Central memory CD8-positive, alpha-beta T cell (primary cell): Measurements from ENCODE around the gene TEX11.

Experiments
- ATAC-seq: fragments of 150-1000 bp; cut with Tn5 transposase; replicated peaks from 2 replicates; pipeline ENCODE4 v1.10.0; 2022; ENCODE audit warnings: mild to moderate bottlenecking, moderate FRiP score, moderate number of reproducible peaks; ENCODE audit not compliant: poor library complexity, severe bottlenecking; ENCODE audit errors: extremely low read depth
- DNase-seq, 2 donors: peaks; one replicate each; pipeline ENCODE4 v3.0.0; 2021; ENCODE audit warnings: low spot score in 2 of 2
- H3K27ac Mint-ChIP-seq: one replicate; pipeline ENCODE4 v1.8.0; 2022; ENCODE audit warnings: low read depth, mild to moderate bottlenecking, moderate library complexity, mixed read lengths
- H3K27me3 Mint-ChIP-seq: one replicate; pipeline ENCODE4 v1.8.0; 2022; ENCODE audit warnings: mixed read lengths
- H3K36me3 Mint-ChIP-seq: one replicate; pipeline ENCODE4 v1.8.0; 2022; ENCODE audit warnings: mild to moderate bottlenecking, moderate library complexity, mixed read lengths; ENCODE audit not compliant: insufficient read depth
- H3K4me1 Mint-ChIP-seq: one replicate; pipeline ENCODE4 v1.8.0; 2022; ENCODE audit warnings: mixed read lengths
- H3K4me3 Mint-ChIP-seq: one replicate; pipeline ENCODE4 v1.8.0; 2022; ENCODE audit warnings: mild to moderate bottlenecking, moderate library complexity, mixed read lengths
- H3K9me3 Mint-ChIP-seq: one replicate; pipeline ENCODE4 v1.8.0; 2022; ENCODE audit warnings: mixed read lengths

Gene TEX11

DNA sequence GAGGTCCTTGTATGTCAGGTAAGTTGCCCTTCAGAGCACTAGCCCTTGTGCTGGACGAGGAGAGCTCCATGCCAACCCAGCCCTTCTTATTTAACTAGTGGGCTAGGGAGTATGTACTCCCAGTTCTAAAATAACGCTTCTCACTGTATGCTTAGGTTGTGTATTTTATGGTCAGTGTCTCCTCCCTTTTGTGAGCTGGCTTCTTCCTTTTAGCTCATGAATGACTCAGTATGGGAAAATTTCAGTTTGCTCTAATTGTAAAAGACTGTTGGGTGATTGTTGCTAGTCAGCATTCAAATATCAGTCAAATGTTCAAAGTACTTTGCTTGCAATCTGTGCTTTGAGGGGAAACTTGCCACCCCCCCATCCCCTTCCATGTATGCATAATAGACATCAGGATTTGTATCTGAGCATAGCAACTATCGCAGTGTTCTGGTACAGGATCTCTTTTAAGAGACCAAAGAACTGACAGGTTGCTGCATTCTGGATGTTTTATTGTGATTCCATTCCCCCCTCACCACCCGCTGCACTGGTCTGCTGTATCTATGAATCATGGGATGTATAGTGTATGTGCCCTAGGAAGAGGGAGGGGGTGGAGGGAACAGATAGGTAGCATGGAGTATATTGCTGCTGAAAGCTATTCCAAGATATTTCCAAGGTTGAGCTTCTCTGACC lies 429.1 kb downstream of the TEX11 start:
- H3K9me3 Mint-ChIP-seq: no peaks in the 10 kb centered on the region
- H3K27me3 Mint-ChIP-seq: no peaks in the 10 kb centered on the region
- no peak overlapping the region for H3K27ac Mint-ChIP-seq
- no peak for ATAC-seq
- DNase-seq: no peak
- peaks cover 2% of the 10 kb centered on the region for H3K36me3 Mint-ChIP-seq
- H3K4me3 Mint-ChIP-seq: no peak overlapping the region
- peaks cover 5% of the 10 kb centered on the region for H3K4me1 Mint-ChIP-seq
